ENCODE data around the gene STIP1.

DNA sequence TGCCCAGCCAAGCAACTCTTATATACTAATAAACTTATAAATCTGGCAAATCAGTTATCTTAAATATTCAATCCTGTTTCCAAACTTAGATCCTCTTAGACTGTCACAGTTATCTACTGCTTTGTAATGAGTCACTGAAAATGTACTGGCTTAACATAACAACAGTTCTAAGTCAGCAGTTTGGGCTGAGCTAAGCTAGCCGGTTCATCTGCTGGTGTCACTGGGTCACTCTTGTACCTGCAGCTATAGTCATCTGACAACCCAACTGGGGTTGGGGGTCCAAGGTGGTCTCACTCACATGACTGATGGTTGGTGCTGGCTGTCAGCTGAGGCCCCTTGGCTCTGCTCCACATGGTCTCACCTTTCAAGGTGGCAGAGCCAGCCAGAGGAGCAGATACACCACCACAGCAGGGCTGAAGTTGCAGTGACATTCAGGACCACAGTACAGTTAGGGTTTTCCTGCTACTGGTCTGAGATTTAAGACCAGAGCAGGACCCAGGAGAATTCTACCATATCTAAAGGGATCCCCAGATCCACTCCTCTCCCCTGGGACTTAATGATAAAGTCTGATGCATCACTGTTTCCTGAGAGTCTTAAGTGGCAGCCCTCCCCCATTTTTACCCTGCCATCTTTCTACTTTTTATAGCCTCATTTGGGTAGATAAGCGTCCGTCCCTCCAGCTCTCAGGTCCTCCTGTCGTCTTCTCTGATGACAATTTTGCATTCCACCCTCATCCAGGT, 12.2 kb upstream of the STIP1 start:
- TF ChIP-seq EZH2 (IDR thresholded peaks at IDR 0.05; ENCODE audit: borderline replicate concordance, low read depth, low read length, severe bottlenecking) (no peak), CTCF (IDR thresholded peaks at IDR 0.05; ENCODE audit: borderline replicate concordance, extremely low read depth, low read length, poor library complexity, severe bottlenecking) (no peak)

All from DND-41 (cell line).